Suppressor macrophage treated with lipopolysaccharide for 1 hour (primary cell): Measurements from ENCODE around the gene PLEKHA3.
"Not testable (repeated sequence)": the region's sequence is repeated elsewhere in the genome, so short reads cannot be mapped to it uniquely, and the experiment has no call there.

Experiments
- DNase-seq, 3 donors: peaks; one replicate each; pipeline ENCODE4 v3.0.0-alpha.2; 2020 to 2022

The PLEKHA3 gene

GRCh38 chr2:178480227-178481181 is at the start of gene PLEKHA3:
Gene PLEKHA3, plus strand, starts transcription at chr2:178480457. Its CDS starts 413 bp downstream, at chr2:178480870.
- DNase-seq, result peak; percentile 99 to 100 (median 99)

DNA sequence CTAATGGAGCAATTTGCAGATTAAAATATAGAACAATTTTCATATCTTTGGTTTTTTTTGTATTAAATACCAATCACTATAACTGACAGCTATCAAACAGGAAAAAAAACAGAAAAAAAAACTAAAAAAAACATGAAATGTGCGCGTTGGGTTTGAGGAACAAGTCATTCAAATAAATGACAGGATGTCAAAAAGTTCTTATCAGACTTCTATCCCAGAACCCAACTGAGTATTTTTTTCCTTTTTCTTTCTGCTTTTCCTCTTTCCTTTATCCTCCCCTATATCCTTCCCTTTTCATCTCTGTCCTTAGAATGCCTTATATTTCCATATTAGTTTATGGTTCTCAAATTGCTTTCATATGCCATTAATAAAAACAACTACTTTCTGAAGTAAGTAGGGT is 43.6 kb upstream of the PLEKHA3 start:
- no peak for DNase-seq

GRCh38 chr2:178441426-178441825 is 38.8 kb upstream of the PLEKHA3 start:
- DNase-seq, result no peak

- DNase-seq, result no peak
Observed at GRCh38 chr2:178448968-178449661, 31.1 kb upstream of the PLEKHA3 start.

DNA sequence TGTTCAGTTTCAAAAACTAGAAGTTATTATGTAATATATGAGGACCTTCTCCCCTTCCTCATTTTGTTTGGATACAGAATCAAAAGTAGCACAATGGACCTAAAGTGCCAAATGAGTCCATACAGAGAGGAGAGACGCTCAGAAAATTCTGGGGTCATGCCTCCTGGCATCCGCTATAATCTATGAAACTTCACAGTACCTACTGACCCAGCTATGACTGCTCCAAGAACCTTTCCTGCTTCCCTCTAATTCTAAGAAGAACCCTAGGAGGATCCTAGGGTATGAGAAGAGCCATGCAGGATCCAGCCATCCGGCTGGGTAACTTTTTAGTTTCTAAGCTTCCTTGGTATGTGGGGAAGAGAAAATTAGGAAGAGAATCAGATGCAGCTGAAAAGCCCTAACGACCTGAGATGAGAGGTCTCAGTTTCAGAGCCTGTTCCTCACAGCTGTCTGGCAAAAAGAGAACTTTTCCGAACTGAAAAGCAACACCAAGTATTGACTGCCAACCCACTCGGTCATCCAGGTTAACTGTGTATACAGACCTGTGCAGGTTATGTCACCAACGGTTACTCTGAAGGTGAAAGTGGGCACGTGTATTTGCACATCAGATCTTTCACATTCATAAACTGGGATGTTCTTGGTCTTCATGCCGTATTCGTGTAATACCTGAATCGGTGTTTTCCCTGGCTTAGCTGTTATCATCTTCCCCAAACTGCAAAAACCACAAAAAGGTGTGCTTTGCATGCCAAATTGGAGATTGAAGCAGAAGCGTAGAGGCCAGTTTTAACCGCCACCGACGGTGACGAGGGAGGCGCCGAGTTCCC is 30.3 kb upstream of the PLEKHA3 start:
- peak in 2 of 3 donors; percentile 8 to 22 for DNase-seq

DNA sequence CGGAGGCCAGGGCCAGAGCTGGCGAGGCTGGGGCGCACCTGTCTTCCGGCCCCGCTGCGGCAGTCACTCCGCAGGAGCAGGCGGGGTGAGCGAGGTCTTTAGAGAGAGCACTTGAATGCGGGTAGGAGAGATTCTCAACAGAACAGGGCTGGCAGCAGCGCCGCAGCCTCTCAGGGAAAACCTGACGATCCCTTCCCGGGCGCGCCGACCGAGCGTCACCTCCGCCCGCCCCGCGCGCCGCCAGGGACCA is 29.8 kb upstream of the PLEKHA3 start:
- no peak for DNase-seq

- peak; percentile 98 to 100 (median 99) for DNase-seq
Observed at GRCh38 chr2:178450774-178451525, 29.3 kb upstream of the PLEKHA3 start, which contains the start of the genes PJVK and PRKRA. Gene PJVK, plus strand, starts transcription at chr2:178451378. Its CDS starts 2,032 bp downstream, at chr2:178453410. Gene PRKRA, minus strand, starts transcription at chr2:178451175. Its CDS starts 145 bp downstream, at chr2:178451030.

GRCh38 chr2:178452334-178452733 is 27.9 kb upstream of the PLEKHA3 start:
- no peak for DNase-seq

GRCh38 chr2:178452870-178453269 is 27.4 kb upstream of the PLEKHA3 start:
- no peak for DNase-seq

- no peak for DNase-seq
Observed at GRCh38 chr2:178455947-178456346, 24.3 kb upstream of the PLEKHA3 start.

DNA sequence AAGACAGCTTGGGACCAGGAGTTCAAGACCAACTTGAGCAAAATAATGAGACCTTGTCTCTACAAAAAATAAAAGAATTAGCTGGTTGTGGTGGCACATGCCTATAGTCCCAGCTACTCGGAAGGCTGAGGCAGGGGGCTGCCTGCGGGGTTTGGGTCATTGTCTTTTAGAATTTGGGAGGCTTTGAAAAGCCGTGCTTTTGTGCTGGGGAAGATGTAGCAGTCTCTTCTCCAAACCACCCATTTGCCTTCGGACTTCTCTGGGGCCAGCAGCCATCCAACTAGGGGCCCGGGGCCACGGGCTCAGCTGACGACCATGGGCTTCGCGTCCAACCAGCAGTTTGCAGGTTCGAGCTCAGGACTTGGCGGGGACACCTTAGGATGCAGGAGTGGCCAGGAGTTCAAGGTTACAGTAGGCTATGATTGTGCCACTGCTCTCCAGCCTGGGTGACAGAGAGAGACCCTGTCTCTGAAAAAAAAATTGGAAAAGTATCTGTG is 22.8 kb upstream of the PLEKHA3 start:
- DNase-seq, result no peak

DNA sequence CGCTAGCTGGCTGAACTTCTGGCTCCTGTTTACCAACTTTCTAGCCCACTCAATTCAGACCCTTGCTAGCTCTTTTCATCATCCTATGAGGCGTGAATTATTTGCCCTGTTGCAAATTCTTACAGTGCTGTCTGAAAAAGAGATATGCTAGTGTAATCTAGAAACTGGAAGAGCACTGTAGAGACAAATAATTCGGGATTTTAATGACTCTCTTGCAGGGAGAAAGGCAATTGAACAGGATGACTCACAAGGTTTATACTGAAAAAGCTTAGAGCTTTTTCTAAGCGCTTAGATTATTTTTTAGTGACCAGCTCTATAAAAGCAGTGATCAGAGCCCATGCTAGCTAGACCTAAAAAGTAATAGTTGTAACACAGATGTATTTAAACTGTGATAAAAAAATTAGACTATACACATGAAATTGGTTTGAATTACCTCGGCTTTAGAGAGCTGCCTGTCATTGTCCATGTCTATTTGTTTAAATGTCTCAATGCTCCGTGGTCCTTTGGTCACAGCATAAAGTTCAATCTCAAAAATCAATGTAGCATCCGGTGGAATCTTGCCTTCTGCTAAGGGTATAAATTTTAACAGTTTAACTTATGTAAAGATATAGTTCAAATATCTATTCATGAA is 10.9 kb upstream of the PLEKHA3 start:
- DNase-seq, result no peak

DNA sequence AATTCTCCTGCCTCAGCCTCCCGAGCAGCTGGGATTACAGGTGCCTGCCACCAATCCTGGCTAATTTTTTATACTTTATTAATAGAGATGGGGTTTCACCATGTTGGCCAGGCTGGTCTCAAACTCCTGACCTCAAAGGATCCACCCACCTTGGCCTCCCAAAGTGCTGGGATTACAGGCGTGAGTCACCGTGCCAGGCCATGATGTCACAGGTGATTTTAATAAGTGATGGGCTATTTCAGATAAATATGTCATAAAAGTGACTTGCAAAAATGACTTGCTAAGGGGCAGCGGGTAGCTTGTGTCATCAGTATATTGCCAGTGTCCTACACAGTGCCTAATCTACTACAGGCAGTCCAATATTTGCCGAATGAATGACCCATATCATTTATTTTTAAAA is 8.9 kb upstream of the PLEKHA3 start:
- DNase-seq, result not testable (repeated sequence)

- DNase-seq, result no peak
Observed at GRCh38 chr2:178473373-178473772, 6.9 kb upstream of the PLEKHA3 start.

DNA sequence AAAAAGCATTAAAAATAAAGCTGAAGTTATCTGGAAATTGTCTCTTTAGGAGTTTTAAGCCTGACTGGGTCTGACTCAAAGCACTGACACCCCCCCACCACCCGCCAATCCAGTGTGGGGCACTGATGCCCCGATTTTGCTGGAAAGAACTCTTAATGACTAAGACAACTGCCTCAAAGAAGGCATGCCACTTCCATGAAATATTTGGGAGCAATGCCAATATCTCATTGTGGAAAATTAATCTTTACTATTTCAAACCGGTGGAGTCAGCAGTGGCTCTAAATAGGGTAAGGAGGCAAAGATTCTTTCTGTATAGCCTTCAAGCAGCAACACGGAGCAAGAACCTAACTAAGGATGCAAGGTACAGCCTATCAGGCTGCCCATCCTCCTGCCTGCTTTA is 6.3 kb upstream of the PLEKHA3 start:
- DNase-seq, result no peak

- DNase-seq, result no peak
Observed at GRCh38 chr2:178474560-178474959, 5.7 kb upstream of the PLEKHA3 start.

DNA sequence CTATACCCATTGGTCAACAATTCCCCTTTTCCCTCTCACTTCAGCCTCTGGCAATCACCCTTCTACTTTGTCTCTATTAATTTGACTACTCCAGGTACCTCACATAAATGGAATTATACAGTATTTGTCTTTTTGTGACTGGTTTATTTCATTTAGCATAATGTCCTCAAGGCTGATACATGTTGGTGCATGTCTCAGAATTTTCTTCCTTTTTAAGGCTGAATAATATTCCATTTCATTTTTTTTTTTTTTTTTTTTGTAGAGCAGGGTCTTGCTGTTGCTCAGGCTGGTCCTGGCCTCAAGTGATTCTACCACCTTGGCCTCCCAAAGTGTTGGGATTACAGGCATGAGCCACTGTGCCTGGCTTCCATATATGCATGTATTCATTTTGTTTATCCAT is 3.8 kb upstream of the PLEKHA3 start:
- no peak for DNase-seq

DNA sequence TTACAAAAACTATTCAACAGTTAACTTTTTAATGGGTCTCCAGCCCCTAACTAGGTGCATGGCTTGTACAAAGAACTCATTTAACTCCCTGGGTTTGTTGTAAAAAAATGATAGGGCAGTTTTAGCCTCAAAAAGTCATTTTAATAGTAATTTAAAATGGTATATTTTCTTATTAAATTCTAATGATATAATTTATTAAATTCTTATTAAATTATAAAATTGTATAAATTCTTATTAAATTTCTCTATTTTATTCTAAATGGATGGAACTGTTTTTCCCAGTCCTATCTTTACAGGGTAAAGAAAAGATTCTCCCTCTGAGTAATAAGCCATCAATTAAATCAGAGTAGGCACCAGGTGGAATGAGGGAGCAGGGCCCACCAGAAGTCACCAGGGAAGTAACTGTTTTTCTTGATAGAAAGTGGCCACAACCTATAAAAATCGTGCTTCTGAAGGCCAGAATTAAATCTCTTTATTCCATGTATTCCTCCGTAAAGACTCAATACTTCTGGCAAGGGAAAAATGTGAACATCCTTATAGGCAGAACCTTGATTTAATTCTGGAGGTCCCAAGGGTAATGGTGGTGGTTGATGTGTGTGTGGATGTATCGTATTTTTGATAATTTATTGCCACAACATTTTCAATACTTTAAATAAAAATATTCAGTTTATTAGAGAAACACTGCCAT is 2.7 kb upstream of the PLEKHA3 start:
- DNase-seq, result no peak

DNA sequence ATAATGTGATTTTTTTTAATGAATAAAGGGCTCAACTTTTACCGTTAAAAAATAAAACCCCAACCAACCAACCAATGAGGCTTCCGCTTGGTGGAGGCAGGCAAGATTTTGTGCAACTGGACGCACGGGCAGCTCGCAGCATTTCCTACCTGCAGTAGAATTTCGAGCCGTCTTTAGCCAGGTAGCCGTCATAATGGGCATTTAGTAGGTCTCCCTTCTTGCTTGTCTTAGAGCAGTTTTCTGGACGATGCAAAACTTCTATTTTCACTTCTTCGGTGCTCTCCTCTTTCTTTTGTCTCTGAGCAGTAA is 2.2 kb upstream of the PLEKHA3 start:
- peak in 2 of 3 donors; percentile 6 to 13 for DNase-seq

GRCh38 chr2:178478439-178479274 is 1.6 kb upstream of the PLEKHA3 start, which contains the start of gene FKBP7:
Gene FKBP7, minus strand, starts transcription at chr2:178478600. Its CDS starts 101 bp downstream, at chr2:178478499.
- peak; percentile 85 to 94 (median 91) for DNase-seq
